Testis (tissue), 2 donors: ENCODE measurements around the gene SLC6A2.

ENCODE experiments used
- CTCF ChIP-seq, 3 experiments: fragments of 450-650 bp in 2 of 3; fragments of 200-600 bp in 1 of 3; sonication (generic) in 1 of 3; IDR thresholded peaks; one replicate each; pipeline ENCODE4 v1.5.1; 2016 to 2019; ENCODE audit warnings: antibody characterized with exemption in 3 of 3, mild to moderate bottlenecking in 2 of 3, moderate library complexity in 1 of 3
- POLR2A ChIP-seq: fragments of 450-650 bp; IDR thresholded peaks from one replicate; pipeline ENCODE4 v1.6.1; 2017; ENCODE audit warnings: antibody characterized with exemption, mild to moderate bottlenecking, moderate library complexity

GRCh38 chr16:55678161-55678821 is 22.5 kb downstream of the SLC6A2 start:
- TF ChIP-seq CTCF (IDR thresholded peaks at IDR 0.05): no peak
- no peak for TF ChIP-seq POLR2A
